SK-N-SH treated with all-trans-retinoic acid at 6 μM for 48 hours (cell line): Measurements from ENCODE around the gene MEGF9.
A peak's percentile ranks its signal among the peaks of the same experiment; 100 is the strongest.

Experiments
- ATAC-seq: fragments of 200-7000 bp; cut with Tn5 transposase; 3 replicates; pipeline ENCODE4 v1.9.1; 2020; ENCODE audit warnings: mild to moderate bottlenecking, moderate library complexity
- ARNTL ChIP-seq: fragments of 450-650 bp; formaldehyde crosslinking; IDR thresholded peaks from 2 replicates; pipeline ENCODE4 v1.5.0; 2020; ENCODE audit warnings: low read depth, mild to moderate bottlenecking, moderate library complexity, borderline replicate concordance
- BACH2 ChIP-seq: fragments of 250-450 bp; sonication (Bioruptor Pico); IDR thresholded peaks from 2 replicates; pipeline ENCODE4 v1.9.0; 2021; ENCODE audit warnings: mild to moderate bottlenecking, borderline replicate concordance
- CSDC2 ChIP-seq: fragments of 250-450 bp; sonication (Bioruptor Pico); IDR thresholded peaks from 2 replicates; pipeline ENCODE4 v1.5.0; 2020; ENCODE audit warnings: mild to moderate bottlenecking, moderate library complexity
- ISL1 ChIP-seq: fragments of 250-450 bp; sonication (Bioruptor Pico); IDR thresholded peaks from 2 replicates; pipeline ENCODE4 v2.1.2; 2022; ENCODE audit warnings: mild to moderate bottlenecking, moderate library complexity
- OSR1 ChIP-seq: fragments of 250-450 bp; sonication (Bioruptor Pico); IDR thresholded peaks from 2 replicates; pipeline ENCODE4 v1.8.0; 2022; ENCODE audit warnings: moderate library complexity, mild to moderate bottlenecking, inconsistent platforms
- PPARA ChIP-seq: fragments of 250-450 bp; sonication (Bioruptor Pico); IDR thresholded peaks from 2 replicates; pipeline ENCODE4 v1.5.0; 2020; ENCODE audit warnings: mild to moderate bottlenecking, borderline replicate concordance
- RARB ChIP-seq: fragments of 250-450 bp; sonication (Bioruptor Pico); IDR thresholded peaks from 2 replicates; pipeline ENCODE4 v1.8.0; 2021; ENCODE audit warnings: mild to moderate bottlenecking, moderate library complexity
- SNAI2 ChIP-seq: fragments of 250-450 bp; sonication (Bioruptor Pico); IDR thresholded peaks from 2 replicates; pipeline ENCODE4 v1.5.0; 2020; ENCODE audit warnings: mild to moderate bottlenecking, moderate library complexity
- TCF4 ChIP-seq: fragments of 250-450 bp; sonication (Bioruptor Pico); IDR thresholded peaks from 2 replicates; pipeline ENCODE4 v1.8.0; 2021; ENCODE audit warnings: mild to moderate bottlenecking, moderate library complexity, borderline replicate concordance
- TOX ChIP-seq: fragments of 250-450 bp; sonication (Bioruptor Pico); IDR thresholded peaks from 2 replicates; pipeline ENCODE4 v1.8.0; 2021; ENCODE audit warnings: mild to moderate bottlenecking, moderate library complexity, borderline replicate concordance
- ZFP3 ChIP-seq: fragments of 250-450 bp; sonication (Bioruptor Pico); IDR thresholded peaks from 2 replicates; pipeline ENCODE4 v1.5.0; 2020; ENCODE audit warnings: mild to moderate bottlenecking, moderate library complexity
- ZFP30 ChIP-seq: fragments of 450-650 bp; formaldehyde crosslinking; IDR thresholded peaks from 2 replicates; pipeline ENCODE4 v1.5.0; 2022; ENCODE audit warnings: mild to moderate bottlenecking, moderate library complexity
- ZNF565 ChIP-seq: fragments of 450-650 bp; formaldehyde crosslinking; conservative IDR thresholded peaks from 2 replicates; pipeline ENCODE4 v1.5.0; 2020; ENCODE audit warnings: low read depth, mild to moderate bottlenecking, moderate library complexity
- ZNF70 ChIP-seq: fragments of 450-650 bp; formaldehyde crosslinking; IDR thresholded peaks from 2 replicates; pipeline ENCODE4 v1.5.0; 2020; ENCODE audit warnings: mild to moderate bottlenecking, moderate library complexity
- ZNF8 ChIP-seq: fragments of 450-650 bp; formaldehyde crosslinking; IDR thresholded peaks from 2 replicates; pipeline ENCODE4 v1.5.0; 2020; ENCODE audit warnings: mild to moderate bottlenecking, moderate library complexity
- TF ChIP-seq, protein P1 (sequence below): fragments of 250-450 bp; sonication (Bioruptor Pico); IDR thresholded peaks from 2 replicates; pipeline ENCODE4 v1.8.0; 2020; ENCODE audit warnings: mild to moderate bottlenecking, moderate library complexity, borderline replicate concordance
- TF ChIP-seq, protein P2 (sequence below): fragments of 250-450 bp; sonication (Bioruptor Pico); IDR thresholded peaks from 2 replicates; pipeline ENCODE4 v1.5.1; 2020; ENCODE audit warnings: low read depth, mild to moderate bottlenecking, moderate library complexity
- TF ChIP-seq, protein P3 (sequence below): fragments of 250-450 bp; sonication (Bioruptor Pico); IDR thresholded peaks from 2 replicates; pipeline ENCODE4 v1.5.0; 2020; ENCODE audit warnings: mild to moderate bottlenecking, moderate library complexity
- TF ChIP-seq, protein P4 (sequence below): fragments of 250-450 bp; sonication (Bioruptor Pico); IDR thresholded peaks from 2 replicates; pipeline ENCODE4 v1.5.1; 2021; ENCODE audit warnings: mild to moderate bottlenecking, moderate library complexity

MEGF9 gene

DNA sequence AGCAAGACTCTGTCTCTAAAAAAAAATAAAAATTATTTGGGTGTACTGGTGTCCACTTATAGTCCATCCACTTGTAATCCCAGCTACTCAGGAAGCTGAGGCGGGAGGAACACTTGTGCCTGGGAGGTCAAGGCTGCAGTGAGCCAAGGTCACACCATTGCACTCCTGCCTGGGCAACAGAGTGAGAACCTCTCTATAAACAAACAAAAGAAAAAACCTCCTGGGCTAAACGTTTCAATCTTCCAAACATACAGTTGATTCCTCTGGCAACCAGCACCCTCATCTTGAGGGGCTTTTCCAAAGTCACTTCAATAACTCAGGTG lies 120.4 kb downstream of the MEGF9 start:
- ATAC-seq: no peak
- TF ChIP-seq RARB (no peak), ARNTL (no peak), PPARA (CRISPR knock-in tag) (no peak), TOX (CRISPR knock-in tag) (no peak), ISL1 (CRISPR knock-in tag) (no peak), OSR1 (no peak)
- TF ChIP-seq, protein P1, sequence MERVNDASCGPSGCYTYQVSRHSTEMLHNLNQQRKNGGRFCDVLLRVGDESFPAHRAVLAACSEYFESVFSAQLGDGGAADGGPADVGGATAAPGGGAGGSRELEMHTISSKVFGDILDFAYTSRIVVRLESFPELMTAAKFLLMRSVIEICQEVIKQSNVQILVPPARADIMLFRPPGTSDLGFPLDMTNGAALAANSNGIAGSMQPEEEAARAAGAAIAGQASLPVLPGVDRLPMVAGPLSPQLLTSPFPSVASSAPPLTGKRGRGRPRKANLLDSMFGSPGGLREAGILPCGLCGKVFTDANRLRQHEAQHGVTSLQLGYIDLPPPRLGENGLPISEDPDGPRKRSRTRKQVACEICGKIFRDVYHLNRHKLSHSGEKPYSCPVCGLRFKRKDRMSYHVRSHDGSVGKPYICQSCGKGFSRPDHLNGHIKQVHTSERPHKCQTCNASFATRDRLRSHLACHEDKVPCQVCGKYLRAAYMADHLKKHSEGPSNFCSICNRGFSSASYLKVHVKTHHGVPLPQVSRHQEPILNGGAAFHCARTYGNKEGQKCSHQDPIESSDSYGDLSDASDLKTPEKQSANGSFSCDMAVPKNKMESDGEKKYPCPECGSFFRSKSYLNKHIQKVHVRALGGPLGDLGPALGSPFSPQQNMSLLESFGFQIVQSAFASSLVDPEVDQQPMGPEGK (CRISPR knock-in tag): no peak
- TF ChIP-seq, all 23 proteins: peak for 0

GRCh38 chr9:120593250-120593954 lies 120.9 kb downstream of the MEGF9 start:
- no peak for TF ChIP-seq ISL1 (CRISPR knock-in tag)
- TF ChIP-seq ZFP30 (CRISPR knock-in tag): no peak
- TF ChIP-seq OSR1: no peak
- no peak for TF ChIP-seq SNAI2 (CRISPR knock-in tag)
- TF ChIP-seq ZNF565 (CRISPR knock-in tag): no peak
- no peak for TF ChIP-seq PPARA (CRISPR knock-in tag)
- TF ChIP-seq ZFP3 (CRISPR knock-in tag): no peak
- TF ChIP-seq, protein P1 (CRISPR knock-in tag): no peak
- no peak for ATAC-seq

DNA sequence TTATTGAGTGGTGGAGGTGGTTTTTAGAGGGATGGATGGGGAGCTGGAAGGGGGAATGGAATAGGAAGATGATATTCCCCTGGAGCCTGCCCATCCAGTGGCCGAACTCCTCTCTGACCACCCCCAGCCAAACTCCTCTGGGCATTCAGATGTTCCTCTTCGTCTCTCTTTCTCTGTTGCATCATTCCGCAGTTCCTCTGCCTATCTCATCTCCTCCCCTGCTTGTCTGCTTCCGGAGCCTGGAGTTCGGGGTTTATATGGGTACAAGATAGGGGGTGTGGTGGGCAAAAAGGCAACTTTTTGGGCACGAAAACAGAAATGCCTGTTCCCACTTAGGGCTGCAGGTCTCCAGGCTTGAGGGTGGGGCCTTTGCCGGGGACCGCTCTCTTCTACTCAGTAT lies 122.1 kb downstream of the MEGF9 start:
- no peak for ATAC-seq
- no peak for TF ChIP-seq BACH2
- no peak for TF ChIP-seq PPARA (CRISPR knock-in tag)

DNA sequence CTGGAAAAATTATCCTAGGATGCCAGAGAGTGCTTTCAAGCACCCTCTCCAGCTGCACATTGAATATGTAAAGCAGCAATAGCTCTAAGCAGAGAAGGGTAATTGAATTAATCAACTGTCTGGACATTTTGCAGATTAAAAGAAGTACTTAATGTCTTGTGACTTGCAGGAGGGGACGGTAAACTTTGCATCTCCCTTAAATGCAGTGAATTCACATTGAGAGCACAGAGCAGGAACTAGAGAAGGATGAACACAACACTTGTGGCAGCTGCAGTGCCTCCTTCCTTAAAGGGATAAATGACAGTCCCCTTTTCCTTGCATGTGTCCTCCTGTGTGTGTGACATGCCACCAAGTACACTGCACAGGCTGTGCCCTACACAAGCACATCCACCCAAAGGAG lies 126.9 kb downstream of the MEGF9 start:
- TF ChIP-seq ARNTL (no peak), TCF4 (CRISPR knock-in tag) (0 out of 2 replicates have a peak, but pooled peaks have one; percentile 15)
- TF ChIP-seq, all 23 proteins: peak for 1
- ATAC-seq: peak; percentile 24; the same call in 2 of the 3 replicates

- TF ChIP-seq ZNF8: 0 out of 2 replicates have a peak, but pooled peaks have one; percentile 4
- TF ChIP-seq, protein P2, sequence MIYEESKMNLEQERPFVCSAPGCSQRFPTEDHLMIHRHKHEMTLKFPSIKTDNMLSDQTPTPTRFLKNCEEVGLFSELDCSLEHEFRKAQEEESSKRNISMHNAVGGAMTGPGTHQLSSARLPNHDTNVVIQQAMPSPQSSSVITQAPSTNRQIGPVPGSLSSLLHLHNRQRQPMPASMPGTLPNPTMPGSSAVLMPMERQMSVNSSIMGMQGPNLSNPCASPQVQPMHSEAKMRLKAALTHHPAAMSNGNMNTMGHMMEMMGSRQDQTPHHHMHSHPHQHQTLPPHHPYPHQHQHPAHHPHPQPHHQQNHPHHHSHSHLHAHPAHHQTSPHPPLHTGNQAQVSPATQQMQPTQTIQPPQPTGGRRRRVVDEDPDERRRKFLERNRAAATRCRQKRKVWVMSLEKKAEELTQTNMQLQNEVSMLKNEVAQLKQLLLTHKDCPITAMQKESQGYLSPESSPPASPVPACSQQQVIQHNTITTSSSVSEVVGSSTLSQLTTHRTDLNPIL (CRISPR knock-in tag): no peak
- TF ChIP-seq, all 23 proteins: peak for 1
- ATAC-seq: peak; percentile 48
Measured at GRCh38 chr9:120583958-120584369, 130.3 kb downstream of the MEGF9 start.

GRCh38 chr9:120580051-120580896 lies 134.0 kb downstream of the MEGF9 start, which contains the start of gene CDK5RAP2:
TSS of gene CDK5RAP2 (minus strand) at chr9:120580167. CDS start at chr9:120579978, 189 bp downstream.
- ATAC-seq: peak; percentile 98
- TF ChIP-seq ZFP30 (CRISPR knock-in tag) (peak; percentile 25; the same call in 1 of the 2 replicates), ZNF565 (CRISPR knock-in tag) (peak; percentile 40; the same call in 1 of the 2 replicates), ZFP3 (CRISPR knock-in tag) (peak; percentile 80), ZNF70 (peak; percentile 51; the same call in 1 of the 2 replicates), ARNTL (0 out of 2 replicates have a peak, but pooled peaks have one; percentile 79), ZNF8 (peak; percentile 29; the same call in 1 of the 2 replicates), BACH2 (no peak), PPARA (CRISPR knock-in tag) (peak; percentile 82; the same call in 1 of the 2 replicates), CSDC2 (CRISPR knock-in tag) (peak; percentile 88; the same call in 1 of the 2 replicates), ISL1 (CRISPR knock-in tag) (peak; percentile 38; the same call in 1 of the 2 replicates), TCF4 (CRISPR knock-in tag) (no peak), SNAI2 (CRISPR knock-in tag) (peak; percentile 85)
- TF ChIP-seq, protein P3, sequence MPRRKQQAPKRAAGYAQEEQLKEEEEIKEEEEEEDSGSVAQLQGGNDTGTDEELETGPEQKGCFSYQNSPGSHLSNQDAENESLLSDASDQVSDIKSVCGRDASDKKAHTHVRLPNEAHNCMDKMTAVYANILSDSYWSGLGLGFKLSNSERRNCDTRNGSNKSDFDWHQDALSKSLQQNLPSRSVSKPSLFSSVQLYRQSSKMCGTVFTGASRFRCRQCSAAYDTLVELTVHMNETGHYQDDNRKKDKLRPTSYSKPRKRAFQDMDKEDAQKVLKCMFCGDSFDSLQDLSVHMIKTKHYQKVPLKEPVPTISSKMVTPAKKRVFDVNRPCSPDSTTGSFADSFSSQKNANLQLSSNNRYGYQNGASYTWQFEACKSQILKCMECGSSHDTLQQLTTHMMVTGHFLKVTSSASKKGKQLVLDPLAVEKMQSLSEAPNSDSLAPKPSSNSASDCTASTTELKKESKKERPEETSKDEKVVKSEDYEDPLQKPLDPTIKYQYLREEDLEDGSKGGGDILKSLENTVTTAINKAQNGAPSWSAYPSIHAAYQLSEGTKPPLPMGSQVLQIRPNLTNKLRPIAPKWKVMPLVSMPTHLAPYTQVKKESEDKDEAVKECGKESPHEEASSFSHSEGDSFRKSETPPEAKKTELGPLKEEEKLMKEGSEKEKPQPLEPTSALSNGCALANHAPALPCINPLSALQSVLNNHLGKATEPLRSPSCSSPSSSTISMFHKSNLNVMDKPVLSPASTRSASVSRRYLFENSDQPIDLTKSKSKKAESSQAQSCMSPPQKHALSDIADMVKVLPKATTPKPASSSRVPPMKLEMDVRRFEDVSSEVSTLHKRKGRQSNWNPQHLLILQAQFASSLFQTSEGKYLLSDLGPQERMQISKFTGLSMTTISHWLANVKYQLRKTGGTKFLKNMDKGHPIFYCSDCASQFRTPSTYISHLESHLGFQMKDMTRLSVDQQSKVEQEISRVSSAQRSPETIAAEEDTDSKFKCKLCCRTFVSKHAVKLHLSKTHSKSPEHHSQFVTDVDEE (CRISPR knock-in tag): peak; percentile 97
- TF ChIP-seq, protein P4, sequence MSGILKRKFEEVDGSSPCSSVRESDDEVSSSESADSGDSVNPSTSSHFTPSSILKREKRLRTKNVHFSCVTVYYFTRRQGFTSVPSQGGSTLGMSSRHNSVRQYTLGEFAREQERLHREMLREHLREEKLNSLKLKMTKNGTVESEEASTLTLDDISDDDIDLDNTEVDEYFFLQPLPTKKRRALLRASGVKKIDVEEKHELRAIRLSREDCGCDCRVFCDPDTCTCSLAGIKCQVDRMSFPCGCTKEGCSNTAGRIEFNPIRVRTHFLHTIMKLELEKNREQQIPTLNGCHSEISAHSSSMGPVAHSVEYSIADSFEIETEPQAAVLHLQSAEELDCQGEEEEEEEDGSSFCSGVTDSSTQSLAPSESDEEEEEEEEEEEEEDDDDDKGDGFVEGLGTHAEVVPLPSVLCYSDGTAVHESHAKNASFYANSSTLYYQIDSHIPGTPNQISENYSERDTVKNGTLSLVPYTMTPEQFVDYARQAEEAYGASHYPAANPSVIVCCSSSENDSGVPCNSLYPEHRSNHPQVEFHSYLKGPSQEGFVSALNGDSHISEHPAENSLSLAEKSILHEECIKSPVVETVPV (CRISPR knock-in tag): no peak
